GM12878 (cell line): Measurements from ENCODE around the gene EFHD2. TPM values are rescaled to one million over a fixed set of nuclear protein-coding genes. Genes with fewer than 3 reads are reported as not detected.

Source experiments
- ATAC-seq: fragments of 200-7000 bp; cut with Tn5 transposase; 3 replicates; pipeline ENCODE4 v1.9.1; 2020; ENCODE audit warnings: mild to moderate bottlenecking, moderate library complexity
- BruUV-seq: library from RNA; stranded (reverse); fragments of 400-500 nt; replicated peaks from 2 replicates; lab custom pipeline; 2021; lab: Mats Ljungman, UMichigan
- CTCF ChIA-PET: fragments of 300-600 bp; sonication (Branson Sonifier 250); formaldehyde crosslinking; extraction: SDS; loops from one replicate; lab custom pipeline; 2021; ENCODE audit warnings: inconsistent platforms; lab: Yijun Ruan, JAX
- POLR2A ChIA-PET: fragments of 350-600 bp; formaldehyde crosslinking; extraction: SDS; loops from one replicate; lab custom pipeline; 2021; ENCODE audit warnings: inconsistent platforms; lab: Charles Lee
- RAD21 ChIA-PET: fragments of 300-600 bp; sonication (Branson Sonifier 250); formaldehyde crosslinking; loops from one replicate; lab custom pipeline; 2023; ENCODE audit warnings: antibody characterized with exemption; ENCODE audit not compliant: unreplicated experiment; lab: Charles Lee
- SMC1A ChIA-PET: fragments of 300-600 bp; sonication (Branson Sonifier 250); formaldehyde crosslinking; loops from one replicate; lab custom pipeline; 2023; ENCODE audit not compliant: unreplicated experiment, uncharacterized antibody; lab: Charles Lee
- DNase-seq: peaks from one replicate; pipeline ENCODE4 v3.0.0-alpha.2; 2011; ENCODE audit warnings: low read depth, low spot score
- FAIRE-seq: peaks from 3 replicates; lab custom pipeline; 2011; peaks lifted over from hg19 to GRCh38; lab: Jason Lieb, UNC
- H2AFZ ChIP-seq: 2 replicates; pipeline ENCODE4 v1.6.0; 2011; ENCODE audit warnings: low read depth, low read length, control low read depth; ENCODE audit not compliant: control insufficient read depth
- H3K27ac ChIP-seq: 2 replicates; pipeline ENCODE4 v1.5.1; 2011; ENCODE audit warnings: control low read depth; ENCODE audit not compliant: control insufficient read depth, insufficient read depth
- H3K27me3 ChIP-seq, 2 experiments: replicated peaks in 1 of 2; 2 replicates each; pipeline versions ENCODE4 v1.6.0 to v1.6.1; 2011; ENCODE audit warnings: low read length in 1 of 2; ENCODE audit not compliant: control insufficient read depth in 2 of 2, insufficient read depth in 2 of 2
- H3K36me3 ChIP-seq, 2 experiments: 2 replicates each; pipeline ENCODE4 v1.5.1; 2011; ENCODE audit warnings: low read length in 1 of 2; ENCODE audit not compliant: control insufficient read depth in 2 of 2, insufficient read depth in 2 of 2
- H3K4me1 ChIP-seq: 2 replicates; pipeline ENCODE4 v1.6.1; 2011; ENCODE audit warnings: mild to moderate bottlenecking, low read length, moderate library complexity, mixed read lengths; ENCODE audit not compliant: control insufficient read depth, insufficient read depth
- H3K4me2 ChIP-seq: 2 replicates; pipeline ENCODE4 v1.6.0; 2011; ENCODE audit warnings: control low read depth; ENCODE audit not compliant: control insufficient read depth, insufficient read depth
- H3K4me3 ChIP-seq: fragments of 200-600 bp; sonication (generic); 2 replicates; pipeline ENCODE4 v1.5.1; 2016
- H3K79me2 ChIP-seq: 2 replicates; pipeline ENCODE4 v1.6.0; 2011; ENCODE audit warnings: low read length; ENCODE audit not compliant: control insufficient read depth, insufficient read depth
- H3K9ac ChIP-seq: 2 replicates; pipeline ENCODE4 v1.8.0; 2011; ENCODE audit warnings: low read length, control low read depth, mixed read lengths; ENCODE audit not compliant: control insufficient read depth, insufficient read depth
- H3K9me3 ChIP-seq: replicated peaks from 3 replicates; pipeline ENCODE4 v1.5.1; 2011; ENCODE audit warnings: mild to moderate bottlenecking, low read length; ENCODE audit not compliant: control insufficient read depth, insufficient read depth
- H4K20me1 ChIP-seq: 2 replicates; pipeline ENCODE4 v1.6.0; 2011; ENCODE audit not compliant: control insufficient read depth, insufficient read depth
- BCL3 ChIP-seq: IDR thresholded peaks from 2 replicates; pipeline ENCODE4 v1.6.1; 2011; ENCODE audit warnings: borderline replicate concordance, low read depth, mild to moderate bottlenecking, moderate library complexity, low read length; ENCODE audit not compliant: insufficient read depth, poor library complexity, severe bottlenecking
- E2F8 ChIP-seq: fragments of 450-650 bp; IDR thresholded peaks from 2 replicates; pipeline ENCODE4 v1.6.1; 2018; ENCODE audit warnings: mild to moderate bottlenecking, low read depth, moderate library complexity; ENCODE audit not compliant: partially characterized antibody
- GABPA ChIP-seq: IDR thresholded peaks from 2 replicates; pipeline ENCODE4 v1.6.1; 2014; ENCODE audit warnings: antibody characterized with exemption, low read depth, mild to moderate bottlenecking, inconsistent platforms
- NFYA ChIP-seq: IDR thresholded peaks from 2 replicates; pipeline ENCODE4 v1.6.1; 2011; ENCODE audit warnings: low read depth, mild to moderate bottlenecking, low read length, improper control_type of control experiment, borderline replicate concordance
- POLR2A ChIP-seq: IDR thresholded peaks from 2 replicates; pipeline ENCODE4 v1.6.1; 2011; ENCODE audit warnings: low read depth, mild to moderate bottlenecking, low read length
- SIX5 ChIP-seq: IDR thresholded peaks from 2 replicates; pipeline ENCODE4 v1.6.1; 2011; ENCODE audit warnings: mild to moderate bottlenecking, low read depth, low read length, moderate library complexity; ENCODE audit not compliant: severe bottlenecking
- SREBF2 ChIP-seq: IDR thresholded peaks from 2 replicates; pipeline ENCODE4 v1.6.1; 2012; ENCODE audit warnings: mild to moderate bottlenecking, low read length
- ZBTB33 ChIP-seq: fragments of 450-650 bp; IDR thresholded peaks from 2 replicates; pipeline ENCODE4 v1.6.1; 2017; ENCODE audit warnings: mild to moderate bottlenecking
- WGBS: methylation state at CpG from one replicate; pipeline ENCODE4 v1.1.6; 2016; ENCODE audit warnings: low lambda C conversion rate; ENCODE audit not compliant: insufficient replicate concordance, insufficient coverage; ENCODE audit errors: missing lambda C conversion rate; 5-methylcytosine and 5-hydroxymethylcytosine counted together
- in situ Hi-C: fragments of 300-500 bp; cut with MboI; formaldehyde crosslinking; loops from 9 replicates; pipeline ENCODE4 v1.14.3; 2018; ENCODE audit warnings: mixed read lengths
- intact Hi-C: fragments of 100-400 bp; cut with micrococcal nuclease; formaldehyde crosslinking; loops from one replicate; pipeline ENCODE4 v1.14.2; 2022; ENCODE audit not compliant: unreplicated experiment
- polyA plus RNA-seq, 11 experiments: library from polyadenylated mRNA; depleted of rRNA in 4 of 11; unstranded in 6 of 11; stranded (reverse) in 5 of 11; fragments of >200 nt; fragmentation: Nextera tagmentation in 4 of 11; fragmentation: Illumina TruSeq in 1 of 11; extraction: Ambion mirVana in 4 of 11; extraction: Trizol in 1 of 11; gene quantifications; 1 replicate in 1 of 11; 2 replicates in 10 of 11; pipeline versions ENCODE4 v1.2.1 to v1.2.3, GENCODE V29; 2011 to 2016; ENCODE audit warnings: inconsistent platforms in 2 of 11, missing spikeins in 2 of 11, low read depth in 1 of 11
- total RNA-seq, 4 experiments: library from RNA; depleted of rRNA in 3 of 4; stranded (reverse); fragments of >200 nt in 3 of 4; fragmentation: Illumina TruSeq in 1 of 4; extraction: Trizol in 1 of 4; gene quantifications; 2 replicates each; pipeline versions ENCODE4 v1.2.1 to v1.2.3, GENCODE V29; 2013 to 2021

Gene EFHD2
- total and polyA plus RNA-seq, 10 of the 15 experiments (the other 5 are each of a cell fraction or from before 2014, with no cell fraction given) = 4.0 to 114 (median 66.1) TPM

- Histone ChIP-seq H3K4me1 (no peaks in the 10 kb centered on the region), H3K4me2 (no peak overlapping the region), H3K36me3 (peaks cover 4 to 7% of the 10 kb centered on the region in 2 experiments; a peak in 3 of 4 replicates), H4K20me1 (no peaks in the 10 kb centered on the region), H2AFZ (no peak overlapping the region), H3K9me3 (no peaks in the 10 kb centered on the region), H3K27me3 (no peaks in the 10 kb centered on the region), H3K9ac (no peak overlapping the region), H3K4me3 (no peak overlapping the region), H3K79me2 (no peaks in the 10 kb centered on the region), H3K27ac (no peak overlapping the region)
- ChIA-PET SMC1A (interaction anchor here (0.7 to 6.2 kb wide), 8 partner anchors 9 to 171 kb away, joined by 3 to 64 read pairs (median 4); no protein-coding TSS in a partner anchor), POLR2A (interaction anchor here (0.6 to 1.3 kb wide), 2 partner anchors 108 to 343 kb away, joined by 3 to 4 read pairs; no protein-coding TSS in a partner anchor), RAD21 (interaction anchor here (1.0 to 3.5 kb wide), 4 partner anchors 15 to 109 kb away, joined by 3 to 22 read pairs (median 10); no protein-coding TSS in a partner anchor), CTCF (interaction anchor here (0.6 to 10.2 kb wide), 19 partner anchors 9 to 371 kb away, joined by 3 to 178 read pairs (median 4); no protein-coding TSS in a partner anchor)
- BruUV-seq = no TSS peak
- ATAC-seq (no peak), FAIRE-seq (no peak), DNase-seq (no peak)
- TF ChIP-seq POLR2A = 0 out of 2 replicates have a peak, but pooled peaks have one; percentile 34
- TF ChIP-seq BCL3 = peak; percentile 10
- TF ChIP-seq GABPA = no peak
- in situ Hi-C loops (no loop called here), intact Hi-C loops (loop anchor here (5.0 kb wide), 1 partner anchor 300 kb away; no protein-coding TSS in a partner anchor)
- 80% methylated on average over 9 of the region's 9 CpGs for WGBS
Measured at GRCh38 chr1:15432324-15432723, 22.6 kb downstream of the EFHD2 start.

GRCh38 chr1:15433471-15433870 is 23.8 kb downstream of the EFHD2 start:
- SMC1A ChIA-PET = interaction anchor here (1.6 to 6.2 kb wide), 2 partner anchors 109 to 113 kb away, joined by 4 to 64 read pairs; no protein-coding TSS in a partner anchor
- Histone ChIP-seq H3K79me2 (no peaks in the 10 kb centered on the region), H4K20me1 (no peaks in the 10 kb centered on the region), H3K27ac (no peak overlapping the region), H3K4me2 (no peak overlapping the region), H3K27me3 (no peaks in the 10 kb centered on the region), H3K4me1 (no peaks in the 10 kb centered on the region), H3K9ac (no peak overlapping the region), H2AFZ (no peak overlapping the region), H3K36me3 (peaks cover 0 to 4% of the 10 kb centered on the region in 2 experiments; a peak in 3 of 4 replicates), H3K9me3 (no peaks in the 10 kb centered on the region), H3K4me3 (no peak overlapping the region)
- FAIRE-seq (no peak), DNase-seq (no peak), ATAC-seq (no peak)
- no peak for TF ChIP-seq SREBF2
- no peak for TF ChIP-seq NFYA
- TF ChIP-seq SIX5 = no peak
- TF ChIP-seq E2F8 = no peak
- TF ChIP-seq ZBTB33 = no peak
- TF ChIP-seq POLR2A = peak; percentile 38; the same call in 1 of the 2 replicates
- CTCF ChIA-PET = interaction anchor here (10.2 kb wide), 1 partner anchor 110 kb away, joined by 178 read pairs; no protein-coding TSS in a partner anchor
- no TSS peak for BruUV-seq
- 79% methylated on average over 9 of the region's 9 CpGs for WGBS
- intact Hi-C loops = loop anchor here (5.0 kb wide), 1 partner anchor 299 kb away; no protein-coding TSS in a partner anchor
- in situ Hi-C loops = no loop called here
- POLR2A ChIA-PET = no interaction called here
- RAD21 ChIA-PET = interaction anchor here (1.4 kb wide), 1 partner anchor 110 kb away, joined by 6 read pairs; no protein-coding TSS in a partner anchor
